Hippocampal formation (tissue), 2 donors: Measurements from ENCODE around the gene VSTM2B.

ENCODE experiments used
- DNase-seq, 2 donors: peaks; one replicate each; lab custom pipeline; 2025; lab: John Stamatoyannopoulos, UW

Gene VSTM2B

DNA sequence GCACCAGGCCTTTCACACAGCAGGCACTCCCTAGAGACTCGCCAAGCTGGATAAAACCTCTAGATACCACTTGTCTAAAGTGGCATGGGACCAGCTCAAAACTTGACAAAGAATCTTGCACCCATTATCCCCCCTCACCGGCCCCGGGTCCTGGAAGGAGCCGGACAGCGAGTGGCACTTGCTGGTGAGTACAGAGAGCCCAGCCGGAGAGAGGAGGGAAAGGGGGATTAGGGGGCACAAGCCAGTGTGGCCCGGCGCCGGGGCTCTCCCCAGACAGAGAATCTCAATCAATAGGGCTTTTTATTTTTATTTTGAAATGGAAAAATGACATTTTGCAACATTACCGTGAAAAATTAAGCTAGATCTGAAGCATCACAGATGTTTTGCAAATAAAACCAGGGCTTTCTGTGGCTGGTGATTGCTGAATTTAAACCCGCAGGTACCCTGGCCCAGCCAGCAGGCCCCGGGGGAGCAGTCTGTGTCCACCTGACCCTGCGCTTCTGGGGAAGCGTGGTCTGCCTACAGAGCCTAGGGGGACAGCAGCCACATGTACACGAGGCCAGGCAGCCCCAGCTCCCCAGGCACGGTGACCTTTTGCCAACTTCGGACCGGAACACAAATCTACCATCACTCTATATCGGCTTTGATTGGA, 10.0 kb upstream of the VSTM2B start:
- no peak for DNase-seq

DNA sequence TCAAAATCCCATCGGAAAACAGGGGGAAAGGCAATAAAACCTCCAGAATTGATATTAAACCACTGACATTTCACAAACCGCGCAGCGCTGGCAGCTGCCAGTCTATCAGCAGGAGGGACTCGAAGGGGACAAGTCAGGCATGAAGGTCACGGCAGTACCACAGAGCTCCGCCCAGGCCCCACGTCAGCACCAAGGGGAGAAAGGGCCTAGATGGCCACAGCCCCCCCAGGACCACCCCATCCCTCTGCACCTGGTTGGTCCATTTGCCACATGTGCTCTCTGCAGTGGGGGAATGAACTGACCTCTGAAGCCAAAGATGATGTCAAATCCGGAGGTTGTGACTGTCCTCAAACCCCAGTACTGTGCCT, 9.5 kb upstream of the VSTM2B start:
- DNase-seq = no peak

DNA sequence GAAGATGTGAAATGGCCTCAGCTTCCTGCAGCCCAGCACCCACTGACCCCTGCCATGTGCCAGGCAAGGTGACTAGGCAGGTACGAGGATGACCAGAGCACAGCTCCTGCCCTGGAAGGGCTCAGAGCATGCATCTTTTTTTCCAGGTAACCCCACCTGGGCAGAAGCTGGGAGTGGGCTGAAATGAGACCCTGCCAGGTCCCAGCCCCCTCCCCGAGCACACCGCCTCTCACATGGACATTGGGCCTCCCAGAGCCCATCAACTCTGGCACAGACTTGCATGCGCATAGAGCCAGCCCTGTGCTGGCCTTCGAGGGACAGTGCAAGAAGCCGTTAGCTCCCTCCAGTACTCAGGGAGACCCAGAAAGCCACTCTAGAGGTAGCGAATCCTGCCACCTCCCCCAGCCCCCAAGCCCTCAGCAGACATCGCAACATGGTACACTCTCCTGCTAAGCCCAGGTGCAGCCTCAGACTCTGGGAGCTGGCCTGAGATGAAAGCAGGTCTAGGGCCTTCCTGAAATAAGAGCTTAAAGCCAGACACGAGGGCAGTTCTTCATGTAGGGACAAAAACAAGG, 8.9 kb upstream of the VSTM2B start:
- no peak for DNase-seq

DNA sequence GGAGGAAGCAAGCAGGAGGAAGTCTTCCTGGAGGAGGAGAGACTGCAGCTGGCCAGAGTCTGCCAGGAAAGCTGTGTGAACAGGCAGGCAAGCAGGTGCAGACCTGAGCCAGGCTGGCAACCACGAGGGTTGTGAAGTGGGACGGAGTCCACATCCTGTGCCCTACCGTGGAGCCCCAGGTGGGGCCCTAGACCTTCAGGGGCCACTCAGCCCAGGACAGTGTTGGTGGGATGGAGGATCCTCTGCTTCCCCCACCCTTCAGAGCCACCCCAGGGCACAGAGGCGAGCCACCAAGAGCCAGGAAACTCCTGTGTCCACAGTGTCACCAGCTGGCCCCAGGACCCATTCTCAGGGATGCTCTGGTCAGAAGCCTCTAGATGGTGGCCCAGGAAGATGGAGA, 8.4 kb upstream of the VSTM2B start:
- no peak for DNase-seq

DNA sequence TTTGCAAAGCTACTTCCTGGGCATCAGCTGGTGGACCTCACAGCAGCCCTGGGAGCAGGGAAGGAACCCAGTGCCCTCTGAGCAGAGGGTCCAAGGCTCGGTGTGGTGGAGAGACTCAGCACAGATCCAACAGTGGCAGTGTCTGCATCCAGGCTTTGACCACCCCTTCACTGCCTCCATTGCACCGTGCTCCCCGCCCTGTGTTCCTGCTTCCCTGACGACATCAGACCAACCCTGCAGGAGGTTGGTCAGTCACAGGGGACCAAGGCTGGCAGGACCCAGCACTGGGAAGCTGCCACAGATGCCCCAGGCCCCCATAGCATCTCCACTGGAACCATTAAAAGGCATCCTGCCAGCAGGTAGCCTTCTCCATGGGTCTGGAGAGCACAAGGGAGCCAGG, 7.8 kb upstream of the VSTM2B start:
- DNase-seq = no peak

DNA sequence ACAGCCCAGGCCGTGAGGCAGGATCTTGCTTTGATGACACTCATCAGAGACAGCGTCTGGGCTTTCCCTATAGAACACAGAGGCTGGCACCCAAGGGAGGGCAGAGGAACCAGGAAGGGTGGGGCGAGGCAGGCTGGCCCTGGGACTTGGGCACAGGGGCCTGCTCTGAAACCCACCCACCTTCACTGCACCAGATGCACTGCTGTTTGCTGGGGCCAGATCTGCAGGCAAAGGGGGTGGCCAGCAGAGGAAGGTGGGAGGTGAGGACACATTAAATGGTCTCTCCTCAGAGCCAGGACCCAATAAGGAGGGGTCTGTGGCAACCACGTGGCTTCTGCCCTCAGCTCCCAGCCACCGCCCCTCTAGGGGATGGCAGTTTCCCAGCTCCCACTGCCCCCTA, 6.6 kb upstream of the VSTM2B start:
- DNase-seq = no peak

DNA sequence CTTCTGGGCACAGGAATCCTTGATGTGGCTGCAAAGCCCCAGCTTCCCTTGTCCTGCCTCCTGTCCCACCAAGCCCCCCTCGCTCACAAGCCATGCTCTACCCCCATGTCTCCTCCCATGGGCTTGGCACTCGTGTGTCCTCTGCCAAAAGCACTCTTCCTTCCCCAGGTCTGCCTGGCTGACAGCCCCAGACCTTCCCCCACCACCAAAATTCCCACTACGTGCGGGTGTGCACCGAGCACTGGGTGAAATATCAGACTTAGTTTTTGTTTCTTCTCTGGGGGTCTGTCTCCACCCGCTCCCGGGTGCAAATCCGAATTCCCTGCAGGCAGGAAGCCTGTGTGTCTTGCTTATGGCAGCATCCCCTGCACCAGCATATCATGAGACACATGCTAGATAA, 5.9 kb upstream of the VSTM2B start:
- DNase-seq = no peak

DNA sequence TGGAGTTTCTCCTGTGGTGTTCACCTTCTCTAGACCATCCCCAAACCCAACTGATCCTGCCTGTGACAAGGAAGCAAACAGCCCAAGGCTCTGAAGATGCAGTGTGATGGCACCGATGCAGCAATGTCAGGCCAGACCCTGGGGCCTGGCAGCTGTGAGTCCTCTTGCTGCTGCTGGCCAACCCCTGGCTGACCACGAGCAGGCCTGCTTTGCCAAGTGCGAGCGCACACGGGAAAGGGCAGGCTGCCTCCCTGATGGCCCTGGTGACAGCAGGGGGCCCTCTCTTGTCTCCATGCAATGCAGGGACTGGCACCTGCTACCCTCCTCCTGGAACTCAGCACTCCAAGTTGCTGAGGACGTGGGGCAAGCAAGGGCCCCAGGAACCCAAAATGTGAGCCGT, 5.4 kb upstream of the VSTM2B start:
- no peak for DNase-seq

DNA sequence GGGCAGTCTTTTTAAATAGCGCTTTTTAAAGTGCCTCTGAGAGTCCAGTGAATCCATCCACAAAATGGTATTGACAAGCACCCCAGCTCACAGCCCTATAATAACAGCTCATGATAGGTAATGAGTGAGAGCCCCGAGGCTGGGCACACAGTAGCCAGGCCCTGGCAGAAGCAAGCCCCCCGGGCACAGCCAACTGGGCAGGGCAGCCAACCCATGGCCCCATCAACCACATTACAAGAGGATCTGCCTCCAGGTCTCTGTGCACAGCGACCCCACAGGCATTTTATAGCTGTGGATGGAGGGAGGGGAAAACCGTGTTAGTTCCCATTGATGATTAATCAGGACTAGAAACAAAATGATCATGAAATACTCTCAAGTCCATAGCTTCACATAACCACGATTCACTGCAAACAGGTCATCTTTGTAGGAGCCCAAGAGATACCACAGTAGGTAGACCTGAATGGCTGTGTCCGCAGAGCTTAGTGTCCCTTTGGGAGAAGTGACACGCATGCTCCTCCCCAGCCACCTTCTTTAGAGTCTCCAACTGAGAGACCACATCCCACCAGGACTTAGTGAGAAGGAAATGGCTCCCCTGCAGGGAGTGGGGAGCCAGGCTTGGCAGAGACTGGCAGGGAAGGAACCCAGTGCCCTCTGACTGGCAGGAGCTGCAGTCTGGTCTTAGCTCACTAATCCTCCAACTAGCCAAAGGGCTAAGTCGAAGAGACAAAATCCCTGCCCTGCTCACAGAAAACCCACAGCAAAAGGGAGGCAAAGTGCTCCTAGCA, 4.3 kb upstream of the VSTM2B start:
- no peak for DNase-seq

DNA sequence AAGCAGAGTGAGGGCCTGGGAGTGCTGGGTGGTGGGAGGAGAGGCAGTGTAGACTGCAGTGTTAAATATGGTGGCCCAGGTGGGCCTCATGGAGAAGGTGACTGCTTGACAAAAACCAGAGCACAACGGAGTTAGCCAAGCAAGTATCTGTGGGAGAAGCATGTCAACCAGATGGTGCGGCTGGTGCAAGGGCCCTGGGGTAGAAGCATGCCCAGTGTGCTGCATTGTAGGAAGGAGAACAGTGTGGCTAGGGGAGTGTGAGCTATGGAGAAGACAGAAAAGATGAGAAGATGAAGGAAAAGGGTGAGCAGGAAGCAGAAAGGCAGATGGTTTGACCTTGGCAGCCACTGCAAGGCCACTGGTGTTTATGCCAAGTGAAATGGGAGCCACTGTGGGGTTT, 2.2 kb upstream of the VSTM2B start:
- no peak for DNase-seq

DNA sequence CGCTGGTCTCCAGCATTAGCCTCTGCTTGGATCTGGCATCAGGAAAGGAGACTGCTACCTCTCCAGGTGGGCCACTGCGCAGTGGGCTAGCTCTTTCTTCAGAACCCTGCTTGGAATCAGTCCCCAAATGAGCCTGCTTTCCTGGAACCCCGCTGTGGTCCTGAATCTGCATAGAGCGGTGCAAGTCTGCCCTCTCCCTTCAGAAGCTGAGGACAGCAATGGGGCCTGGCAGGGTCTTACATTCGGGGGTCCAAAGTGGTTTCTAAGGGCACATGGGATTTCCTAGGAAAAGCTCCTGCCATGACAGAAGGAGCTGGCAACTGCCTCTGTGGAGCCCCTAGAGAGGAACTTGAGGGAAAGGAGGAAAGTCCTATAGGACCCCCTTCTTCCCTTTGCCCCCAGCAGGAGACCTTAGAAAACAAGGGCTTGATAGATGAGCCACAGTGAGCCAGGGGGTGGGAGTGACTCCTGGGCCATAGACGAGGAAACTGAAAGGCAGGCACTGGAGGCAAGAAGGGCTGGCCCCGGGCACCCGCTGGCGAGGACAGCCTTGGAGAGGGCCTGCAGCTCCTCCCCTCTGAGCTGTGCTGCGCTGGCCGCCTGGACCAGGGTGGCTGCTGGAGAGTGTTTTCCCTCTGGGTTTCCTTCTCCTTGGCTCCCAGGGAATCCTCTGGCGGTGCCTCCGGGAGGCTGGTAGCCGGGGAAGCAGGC, 1.4 kb upstream of the VSTM2B start:
- DNase-seq = peak; percentile 52 to 72

DNA sequence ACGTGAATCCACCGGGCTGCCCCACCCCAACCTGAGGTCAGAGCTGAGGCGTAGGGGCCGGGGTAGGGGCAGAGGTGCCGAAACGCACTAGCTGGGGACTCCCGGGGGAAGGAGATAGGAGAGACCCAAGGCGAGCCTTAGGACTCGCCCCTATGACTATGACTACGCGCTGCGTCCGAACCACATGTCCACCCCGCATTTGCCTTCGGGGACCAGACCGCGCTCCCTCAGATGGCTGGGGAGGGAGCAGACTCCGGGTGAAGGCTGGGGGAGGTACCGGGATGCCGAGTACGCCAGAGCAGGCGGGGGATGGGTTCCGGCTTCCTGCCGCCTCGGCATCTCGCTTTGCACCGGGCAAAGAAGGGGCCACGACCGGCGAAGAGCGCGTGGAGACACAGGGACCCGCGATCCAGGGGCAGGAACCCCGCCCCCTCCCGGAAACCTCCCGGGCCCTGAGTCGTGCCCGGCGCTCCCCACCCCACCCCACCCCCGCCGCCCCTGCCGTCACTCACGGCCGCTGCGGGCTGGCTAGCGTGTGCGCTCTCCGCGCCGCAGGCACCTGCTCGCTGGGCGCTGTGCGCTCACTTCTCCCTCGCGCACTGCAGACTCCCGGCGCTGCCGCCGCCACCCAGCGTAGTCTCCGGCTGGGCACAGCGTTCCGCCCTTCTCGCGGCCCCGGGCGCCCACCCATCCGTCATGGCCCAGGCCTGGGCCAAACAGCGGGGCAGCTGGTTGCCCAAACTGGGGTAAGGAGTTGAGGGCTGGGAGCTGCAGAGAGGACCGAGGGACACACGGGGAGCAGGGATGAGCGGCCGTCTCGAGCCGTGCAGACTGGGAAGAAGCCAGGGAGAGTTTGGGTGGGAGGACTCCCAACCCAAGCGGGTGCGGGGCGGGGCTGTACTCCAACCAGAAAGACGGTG, 622 bp upstream of the VSTM2B start:
- DNase-seq = peak; percentile 26 to 75

DNA sequence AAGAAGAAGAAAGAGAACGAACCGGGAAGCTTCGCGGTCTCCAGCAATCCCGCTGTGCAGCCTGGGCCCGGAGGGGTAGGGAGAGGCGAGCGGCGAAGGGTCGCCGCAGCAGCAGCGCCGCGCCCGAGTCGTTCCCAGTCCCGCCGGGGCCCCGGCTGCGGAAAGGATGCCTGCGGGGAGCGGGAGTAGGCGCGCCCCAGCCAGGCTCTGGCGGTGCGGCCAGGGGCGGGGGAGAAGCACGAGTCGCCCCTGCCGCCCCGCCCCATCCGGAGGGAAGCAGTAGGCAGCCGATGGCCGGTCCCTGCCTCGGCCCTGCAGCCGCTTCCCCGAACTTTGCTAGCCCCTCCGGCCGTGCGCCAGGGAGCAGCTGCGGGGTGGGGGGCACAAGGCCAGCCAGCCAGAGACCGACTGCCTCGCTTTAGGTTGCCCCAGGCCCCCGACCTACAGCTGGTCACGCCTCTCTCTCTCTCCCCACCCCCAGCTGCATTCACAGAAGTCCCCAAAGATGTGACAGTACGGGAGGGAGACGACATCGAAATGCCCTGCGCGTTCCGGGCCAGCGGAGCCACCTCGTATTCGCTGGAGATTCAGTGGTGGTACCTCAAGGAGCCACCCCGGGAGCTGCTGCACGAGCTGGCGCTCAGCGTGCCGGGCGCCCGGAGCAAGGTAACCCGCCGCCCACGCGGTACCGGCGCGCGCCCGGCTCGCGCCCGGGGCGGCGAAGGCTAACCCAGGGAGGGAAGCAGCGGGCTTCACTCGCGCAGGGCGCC, 1.1 kb downstream of the VSTM2B start:
- DNase-seq = no peak

DNA sequence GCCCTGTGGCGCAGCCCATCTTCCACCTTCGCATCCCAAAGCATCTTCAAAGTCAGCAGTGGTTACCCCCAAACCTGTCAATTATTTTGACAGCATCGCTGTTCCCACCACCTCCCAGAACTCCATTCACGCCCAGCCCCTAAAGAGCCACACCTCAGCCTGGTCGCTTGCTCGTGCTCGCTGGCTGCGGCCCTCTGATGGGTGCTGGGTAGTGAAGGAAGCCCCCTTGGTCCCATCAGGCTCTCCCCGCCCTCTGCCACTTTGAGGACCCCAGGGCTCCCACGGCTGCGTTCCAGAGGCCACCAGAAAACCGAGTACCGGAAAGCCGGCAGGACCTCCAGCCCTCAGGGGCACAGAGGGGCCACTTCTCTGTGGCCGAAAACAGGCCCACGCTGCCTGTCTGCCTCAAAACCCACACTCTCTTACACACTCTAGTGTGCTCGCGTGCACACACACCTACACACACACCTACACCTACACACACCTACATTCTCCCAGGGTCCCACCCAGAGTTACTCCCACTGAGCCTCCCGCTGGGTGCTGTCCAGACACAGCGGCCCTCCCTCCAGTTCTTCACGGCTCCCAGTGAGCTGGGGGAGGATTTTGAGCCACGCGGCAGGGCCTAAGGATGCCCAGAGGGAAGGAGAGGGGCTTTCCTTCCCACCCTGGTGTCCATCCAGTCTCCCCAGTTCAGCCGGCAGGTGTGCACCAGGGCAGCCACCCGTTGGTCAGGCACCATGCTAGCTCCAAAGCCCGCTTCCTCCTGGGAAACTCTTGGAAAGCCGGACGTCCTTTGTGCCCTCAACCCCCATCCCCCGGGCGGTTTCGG, 1.9 kb downstream of the VSTM2B start:
- no peak for DNase-seq

DNA sequence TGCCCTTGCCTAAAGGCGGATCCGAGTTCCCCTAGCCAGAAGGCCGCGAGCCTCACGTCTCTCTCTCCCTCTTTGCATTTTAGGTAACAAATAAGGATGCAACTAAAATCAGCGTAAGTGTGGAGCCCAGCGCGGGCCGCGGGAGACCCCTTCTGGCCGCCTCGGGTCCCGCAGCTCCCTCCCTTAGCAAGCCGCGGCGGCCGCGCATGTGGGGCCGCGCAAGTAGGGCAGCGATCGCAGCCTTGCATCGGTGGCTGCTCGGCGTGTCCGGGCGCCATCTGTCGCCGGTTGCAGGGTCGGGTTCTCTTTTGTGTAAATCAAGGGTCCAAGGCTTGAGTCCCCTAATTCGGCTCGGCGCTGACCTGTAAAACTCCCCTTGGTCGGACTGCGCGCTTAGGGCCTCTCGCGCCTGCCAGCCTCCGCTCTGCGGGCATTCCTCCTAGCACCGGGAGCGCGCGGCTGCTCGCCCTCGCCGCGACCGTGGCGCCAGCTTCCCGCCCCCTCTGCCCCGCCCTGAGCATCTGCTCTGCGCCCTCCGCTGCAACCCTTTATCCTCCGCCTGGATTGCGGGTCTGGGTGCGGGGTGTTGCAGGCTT, 2.7 kb downstream of the VSTM2B start:
- peak; percentile 71 to 74 for DNase-seq

DNA sequence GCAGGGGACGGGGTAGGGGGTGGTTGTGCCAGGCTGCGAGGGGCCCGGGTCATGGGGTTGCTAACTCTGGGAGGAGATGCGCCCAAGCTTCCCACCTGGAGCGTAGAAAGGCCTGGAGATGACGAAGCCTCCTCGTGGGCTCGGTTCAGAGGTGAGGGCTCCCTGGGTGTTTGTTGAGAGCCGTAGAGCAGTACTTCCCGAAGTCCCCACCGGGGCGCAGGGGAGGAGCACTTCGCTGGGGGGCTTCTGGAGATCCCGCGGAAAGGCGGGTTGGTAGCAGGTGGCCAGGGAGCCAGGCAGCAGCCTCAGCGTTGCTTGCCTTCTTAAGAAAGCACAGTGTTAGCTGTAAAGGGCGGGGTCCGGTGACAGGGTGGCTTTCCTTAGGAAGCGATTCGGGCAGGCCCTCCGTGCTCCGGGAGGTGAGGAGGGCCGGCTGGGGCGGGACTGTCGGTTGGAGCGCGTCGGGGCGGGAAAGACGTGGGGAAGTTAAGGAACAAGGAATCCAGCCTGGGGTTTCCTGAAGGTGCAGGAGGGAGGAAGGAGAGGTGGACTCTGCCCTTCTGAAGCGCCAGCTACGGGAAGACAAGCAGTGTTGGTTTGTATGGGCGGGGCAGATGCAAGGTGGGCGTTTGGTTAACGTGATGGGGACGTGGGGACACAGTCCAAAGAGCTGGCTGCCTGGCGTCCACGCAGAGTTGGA, 3.3 kb downstream of the VSTM2B start:
- DNase-seq = no peak

DNA sequence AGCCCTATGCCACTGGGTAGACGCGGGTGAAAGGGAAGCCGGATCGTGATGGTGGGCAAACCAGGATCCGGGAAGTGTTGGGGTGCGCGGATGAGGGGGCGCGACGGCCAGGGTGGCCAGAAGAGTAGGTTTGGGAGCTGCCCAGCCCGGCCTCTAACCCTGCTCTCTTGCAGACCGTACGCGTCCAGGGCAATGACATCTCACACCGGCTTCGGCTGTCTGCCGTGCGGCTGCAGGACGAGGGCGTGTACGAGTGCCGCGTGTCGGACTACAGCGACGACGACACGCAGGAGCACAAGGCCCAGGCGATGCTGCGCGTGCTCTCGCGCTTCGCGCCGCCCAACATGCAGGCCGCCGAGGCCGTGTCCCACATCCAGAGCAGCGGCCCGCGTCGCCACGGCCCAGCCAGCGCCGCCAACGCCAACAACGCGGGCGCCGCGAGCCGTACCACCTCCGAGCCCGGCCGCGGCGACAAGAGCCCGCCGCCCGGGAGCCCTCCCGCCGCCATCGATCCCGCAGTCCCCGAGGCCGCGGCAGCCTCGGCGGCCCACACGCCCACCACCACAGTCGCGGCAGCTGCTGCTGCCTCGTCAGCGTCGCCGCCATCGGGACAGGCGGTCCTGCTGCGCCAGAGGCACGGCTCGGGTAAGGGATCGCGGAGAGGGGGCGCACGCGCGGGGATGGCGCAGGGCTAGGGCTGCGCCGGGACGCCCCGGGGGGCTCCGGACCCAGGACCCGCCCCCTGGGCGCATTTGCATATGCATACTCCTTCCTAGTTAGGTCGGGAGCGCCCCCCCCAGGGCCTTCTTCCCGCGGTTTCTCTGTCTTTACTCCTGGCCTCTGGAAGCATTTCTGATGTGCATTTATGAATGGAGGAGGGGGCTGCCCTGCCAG, 4.1 kb downstream of the VSTM2B start:
- no peak for DNase-seq
